IPS-15b (cell line): Measurements from ENCODE around the gene NCK2.

Experiments used
- H3K27me3 ChIP-seq: one replicate; pipeline ENCODE4 v1.6.1; 2013; ENCODE audit warnings: low read length; ENCODE audit not compliant: control insufficient read depth, insufficient read depth
- H3K36me3 ChIP-seq: one replicate; pipeline ENCODE4 v1.6.1; 2013; ENCODE audit warnings: low read length; ENCODE audit not compliant: control insufficient read depth, insufficient read depth
- H3K4me1 ChIP-seq: one replicate; pipeline ENCODE4 v1.6.1; 2013; ENCODE audit warnings: mild to moderate bottlenecking, low read length; ENCODE audit not compliant: control insufficient read depth, insufficient read depth
- H3K4me3 ChIP-seq: one replicate; pipeline ENCODE4 v1.5.1; 2013; ENCODE audit warnings: low read depth, low read length
- H3K9ac ChIP-seq: one replicate; pipeline ENCODE4 v1.6.1; 2013; ENCODE audit warnings: low read depth, mild to moderate bottlenecking, low read length
- H3K9me3 ChIP-seq: one replicate; pipeline ENCODE4 v1.6.1; 2013; ENCODE audit warnings: mild to moderate bottlenecking, low read length; ENCODE audit not compliant: control insufficient read depth, insufficient read depth

NCK2 gene

DNA sequence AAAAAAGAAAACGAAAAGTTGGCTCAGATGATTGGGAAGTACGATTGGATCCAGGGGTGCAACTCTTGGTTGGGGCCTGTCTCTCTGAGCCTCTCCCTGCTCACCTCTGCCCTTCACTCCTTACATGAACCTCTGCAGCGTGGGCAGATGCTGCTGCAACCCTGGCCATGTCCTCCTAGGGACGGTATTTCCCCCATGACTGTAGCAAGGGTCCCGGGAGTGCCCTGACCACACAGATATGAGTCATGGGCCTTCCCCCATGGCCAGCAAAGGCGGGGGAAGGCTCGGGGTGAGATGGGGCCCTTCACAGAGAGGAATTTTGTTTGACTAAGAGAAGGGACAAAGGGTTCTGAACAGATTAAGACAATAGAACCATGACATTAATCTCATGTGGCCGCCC lies 129.0 kb downstream of the NCK2 start:
- no peaks in the 10 kb centered on the region for H3K27me3 ChIP-seq
- no peak overlapping the region for H3K9ac ChIP-seq
- no peaks in the 10 kb centered on the region for H3K9me3 ChIP-seq
- H3K4me3 ChIP-seq = no peak overlapping the region
- no peaks in the 10 kb centered on the region for H3K36me3 ChIP-seq
- H3K4me1 ChIP-seq = no peaks in the 10 kb centered on the region

GRCh38 chr2:105874466-105874865 lies 129.8 kb downstream of the NCK2 start:
- H3K27me3 ChIP-seq = no peaks in the 10 kb centered on the region
- H3K4me1 ChIP-seq = no peaks in the 10 kb centered on the region
- H3K36me3 ChIP-seq = no peaks in the 10 kb centered on the region
- H3K4me3 ChIP-seq = no peak overlapping the region
- no peak overlapping the region for H3K9ac ChIP-seq
- H3K9me3 ChIP-seq = no peaks in the 10 kb centered on the region

DNA sequence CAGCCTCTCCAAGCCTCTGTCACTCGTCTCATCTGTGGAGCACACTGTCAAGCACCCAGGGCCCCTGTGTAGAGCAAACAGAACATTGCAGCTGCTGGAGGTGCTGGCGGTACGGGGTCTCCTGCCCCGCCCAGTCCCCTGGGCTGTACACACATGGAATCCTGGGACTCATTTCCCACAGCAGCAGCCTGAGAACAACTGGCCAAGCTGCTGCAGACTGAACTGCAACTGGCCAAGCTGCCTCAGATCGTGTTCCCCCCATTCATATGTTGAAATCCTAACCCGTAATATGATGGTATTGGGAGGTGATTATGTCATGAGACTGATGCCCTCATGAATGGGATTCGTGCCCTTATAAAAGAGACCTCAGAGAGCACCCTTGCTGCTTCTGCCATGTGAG lies 130.5 kb downstream of the NCK2 start:
- Histone ChIP-seq H3K36me3 (no peaks in the 10 kb centered on the region), H3K27me3 (no peaks in the 10 kb centered on the region), H3K9ac (no peak overlapping the region), H3K9me3 (no peaks in the 10 kb centered on the region), H3K4me3 (no peak overlapping the region), H3K4me1 (no peaks in the 10 kb centered on the region)

- Histone ChIP-seq H3K27me3 (no peaks in the 10 kb centered on the region), H3K4me1 (no peaks in the 10 kb centered on the region), H3K9ac (no peak overlapping the region), H3K9me3 (no peaks in the 10 kb centered on the region), H3K36me3 (no peaks in the 10 kb centered on the region), H3K4me3 (no peak overlapping the region)
Measured at GRCh38 chr2:105876191-105876590, 131.5 kb downstream of the NCK2 start.

GRCh38 chr2:105877945-105878344 lies 133.2 kb downstream of the NCK2 start:
- H3K36me3 ChIP-seq = peaks cover 6% of the 10 kb centered on the region
- no peaks in the 10 kb centered on the region for H3K27me3 ChIP-seq
- no peak overlapping the region for H3K4me3 ChIP-seq
- no peaks in the 10 kb centered on the region for H3K9me3 ChIP-seq
- H3K9ac ChIP-seq = no peak overlapping the region
- H3K4me1 ChIP-seq = no peaks in the 10 kb centered on the region

- no peaks in the 10 kb centered on the region for H3K27me3 ChIP-seq
- no peak overlapping the region for H3K9ac ChIP-seq
- no peak overlapping the region for H3K4me3 ChIP-seq
- H3K9me3 ChIP-seq = no peaks in the 10 kb centered on the region
- no peaks in the 10 kb centered on the region for H3K4me1 ChIP-seq
- H3K36me3 ChIP-seq = peaks cover 6% of the 10 kb centered on the region
Measured at GRCh38 chr2:105879106-105879802, 134.5 kb downstream of the NCK2 start.

- H3K36me3 ChIP-seq = peaks cover 6% of the 10 kb centered on the region
- H3K9me3 ChIP-seq = no peaks in the 10 kb centered on the region
- H3K9ac ChIP-seq = no peak overlapping the region
- H3K4me3 ChIP-seq = no peak overlapping the region
- no peaks in the 10 kb centered on the region for H3K4me1 ChIP-seq
- H3K27me3 ChIP-seq = no peaks in the 10 kb centered on the region
Measured at GRCh38 chr2:105879803-105880300, 135.1 kb downstream of the NCK2 start.

DNA sequence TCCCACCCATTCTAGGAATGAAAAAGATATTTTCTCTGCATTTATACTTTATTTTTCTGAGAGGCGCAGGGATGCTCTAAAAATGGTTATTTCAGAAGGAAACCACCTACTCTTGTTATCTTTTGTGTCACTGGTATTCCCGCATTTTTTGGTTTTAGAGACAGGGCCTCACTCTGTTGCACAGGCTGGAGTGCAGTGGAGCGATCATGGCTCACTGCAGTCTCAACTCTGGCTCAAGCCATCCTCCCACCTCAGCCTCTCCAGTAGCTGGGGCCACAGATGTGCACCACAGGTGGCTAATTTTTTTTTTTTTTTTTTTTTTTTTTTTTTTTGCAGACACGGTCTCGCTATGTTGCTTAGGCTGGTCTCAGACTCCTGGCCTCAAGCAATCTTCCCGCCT lies 135.9 kb downstream of the NCK2 start:
- H3K27me3 ChIP-seq = no peaks in the 10 kb centered on the region
- no peaks in the 10 kb centered on the region for H3K9me3 ChIP-seq

GRCh38 chr2:105881286-105882136 lies 136.8 kb downstream of the NCK2 start:
- H3K9me3 ChIP-seq = no peaks in the 10 kb centered on the region

More for the DNA sequence above, 135.9 kb downstream of the NCK2 start:
- Histone ChIP-seq H3K9ac (no peak overlapping the region), H3K36me3 (peaks cover 6% of the 10 kb centered on the region), H3K4me3 (no peak overlapping the region), H3K4me1 (no peaks in the 10 kb centered on the region)

DNA sequence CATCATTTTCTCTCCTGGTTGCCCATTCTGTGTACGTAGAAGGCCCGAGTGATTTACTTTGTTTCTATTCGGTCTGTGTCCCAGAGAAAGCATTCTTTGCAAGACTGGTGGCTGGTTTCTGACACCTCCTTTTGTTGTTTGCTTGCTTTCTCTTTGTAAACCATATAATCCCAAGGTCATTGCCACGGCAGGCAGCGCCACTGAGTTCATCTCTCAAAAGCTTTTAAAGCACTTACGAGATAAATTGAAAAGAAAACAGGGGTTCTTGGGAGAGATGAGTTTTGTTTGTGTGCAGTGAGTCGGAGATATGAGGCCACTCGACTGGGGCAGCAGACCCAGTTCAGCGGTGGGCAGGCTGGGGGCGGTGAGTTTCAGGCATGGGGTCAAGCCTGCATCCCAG lies 137.6 kb downstream of the NCK2 start:
- Histone ChIP-seq H3K36me3 (peaks cover 6% of the 10 kb centered on the region), H3K4me1 (no peaks in the 10 kb centered on the region), H3K9ac (no peak overlapping the region), H3K4me3 (no peak overlapping the region), H3K27me3 (no peaks in the 10 kb centered on the region), H3K9me3 (no peaks in the 10 kb centered on the region)

More at GRCh38 chr2:105881286-105882136, 136.8 kb downstream of the NCK2 start:
- Histone ChIP-seq H3K4me1 (no peaks in the 10 kb centered on the region), H3K4me3 (no peak overlapping the region), H3K27me3 (no peaks in the 10 kb centered on the region), H3K36me3 (peaks cover 6% of the 10 kb centered on the region), H3K9ac (no peak overlapping the region)

GRCh38 chr2:105882920-105883435 lies 138.3 kb downstream of the NCK2 start:
- no peaks in the 10 kb centered on the region for H3K4me1 ChIP-seq
- H3K9me3 ChIP-seq = no peaks in the 10 kb centered on the region
- peaks cover 6% of the 10 kb centered on the region for H3K36me3 ChIP-seq
- H3K4me3 ChIP-seq = no peak overlapping the region
- H3K9ac ChIP-seq = no peak overlapping the region
- H3K27me3 ChIP-seq = no peaks in the 10 kb centered on the region
